ENCODE data around the gene SELENOP. TPM values are rescaled to one million over a fixed set of nuclear protein-coding genes. Genes with fewer than 3 reads are reported as not detected.

The SELENOP gene
- total RNA-seq, 1 experiment from 2014 or later: 5.3 TPM

- H3K27me3 ChIP-seq (ENCODE audit: insufficient read depth, low read depth): no peaks in the 10 kb centered on the region
- no peak for DNase-seq
- H3K27ac ChIP-seq: no peak overlapping the region
- intact Hi-C loops (cut with micrococcal nuclease; ENCODE audit: unreplicated experiment): no loop called here
- no peaks in the 10 kb centered on the region for H3K9me3 ChIP-seq (ENCODE audit: insufficient read depth, low read depth)
- no peak overlapping the region for H3K4me3 ChIP-seq
- no peak for TF ChIP-seq EZH2 (IDR thresholded peaks at IDR 0.05; ENCODE audit: low read depth)
- no peak for TF ChIP-seq CTCF (conservative IDR thresholded peaks at IDR 0.05)
- no peaks in the 10 kb centered on the region for H3K9me2 ChIP-seq (ENCODE audit: insufficient read depth)
- no peaks in the 10 kb centered on the region for H3K4me1 ChIP-seq (replicated peaks; ENCODE audit: insufficient read depth)
- CTCF ChIA-PET: no interaction called here
- no peaks in the 10 kb centered on the region for H3F3A ChIP-seq (ENCODE audit: insufficient read depth, low read depth)
- H3K36me3 ChIP-seq (ENCODE audit: low read depth): no peaks in the 10 kb centered on the region
- no TSS peak for BruUV-seq (replicated peaks)
- H3K4me2 ChIP-seq: no peak overlapping the region
- no peak overlapping the region for H2AFZ ChIP-seq
- POLR2A ChIA-PET (ENCODE audit: unreplicated experiment): no interaction called here
- no peaks in the 10 kb centered on the region for H3K79me2 ChIP-seq (ENCODE audit: low read depth)
- H4K20me1 ChIP-seq (ENCODE audit: insufficient read depth): no peaks in the 10 kb centered on the region
Observed at GRCh38 chr5:42804717-42805339, 6.9 kb downstream of the SELENOP start.

- BruUV-seq (replicated peaks): no TSS peak
- Histone ChIP-seq H3K79me2 (ENCODE audit: low read depth) (no peaks in the 10 kb centered on the region), H2AFZ (no peak overlapping the region), H3K9me2 (ENCODE audit: insufficient read depth) (no peaks in the 10 kb centered on the region), H3F3A (ENCODE audit: insufficient read depth, low read depth) (no peaks in the 10 kb centered on the region), H3K27me3 (ENCODE audit: insufficient read depth, low read depth) (no peaks in the 10 kb centered on the region), H4K20me1 (ENCODE audit: insufficient read depth) (no peaks in the 10 kb centered on the region), H3K4me1 (replicated peaks; ENCODE audit: insufficient read depth) (no peaks in the 10 kb centered on the region), H3K36me3 (ENCODE audit: low read depth) (no peaks in the 10 kb centered on the region), H3K27ac (no peak overlapping the region), H3K4me3 (no peak overlapping the region), H3K9me3 (ENCODE audit: insufficient read depth, low read depth) (no peaks in the 10 kb centered on the region), H3K4me2 (no peak overlapping the region)
- POLR2A ChIA-PET (ENCODE audit: unreplicated experiment): no interaction called here
- intact Hi-C loops (cut with micrococcal nuclease; ENCODE audit: unreplicated experiment): no loop called here
- CTCF ChIA-PET: interaction anchor here (0.6 kb wide), 1 partner anchor 88 kb away, joined by 5 read pairs; no protein-coding TSS in a partner anchor
- DNase-seq: no peak
- no peak for TF ChIP-seq EZH2 (IDR thresholded peaks at IDR 0.05; ENCODE audit: low read depth)
- no peak for TF ChIP-seq CTCF (conservative IDR thresholded peaks at IDR 0.05)
Observed at GRCh38 chr5:42801516-42802166, 10.1 kb downstream of the SELENOP start.

- Histone ChIP-seq H3F3A (ENCODE audit: insufficient read depth, low read depth) (no peaks in the 10 kb centered on the region), H3K27me3 (ENCODE audit: insufficient read depth, low read depth) (no peaks in the 10 kb centered on the region), H3K4me2 (no peak overlapping the region), H2AFZ (no peak overlapping the region), H3K36me3 (ENCODE audit: low read depth) (no peaks in the 10 kb centered on the region), H3K79me2 (ENCODE audit: low read depth) (no peaks in the 10 kb centered on the region), H3K4me3 (no peak overlapping the region), H3K4me1 (replicated peaks; ENCODE audit: insufficient read depth) (no peaks in the 10 kb centered on the region), H4K20me1 (ENCODE audit: insufficient read depth) (no peaks in the 10 kb centered on the region), H3K27ac (no peak overlapping the region), H3K9me2 (ENCODE audit: insufficient read depth) (no peaks in the 10 kb centered on the region), H3K9me3 (ENCODE audit: insufficient read depth, low read depth) (no peaks in the 10 kb centered on the region)
- POLR2A ChIA-PET (ENCODE audit: unreplicated experiment): no interaction called here
- no TSS peak for BruUV-seq (replicated peaks)
- no peak for TF ChIP-seq EZH2 (IDR thresholded peaks at IDR 0.05; ENCODE audit: low read depth)
- no peak for TF ChIP-seq CTCF (conservative IDR thresholded peaks at IDR 0.05)
- DNase-seq: no peak
- intact Hi-C loops (cut with micrococcal nuclease; ENCODE audit: unreplicated experiment): no loop called here
- CTCF ChIA-PET: interaction anchor here (0.6 kb wide), 1 partner anchor 89 kb away, joined by 5 read pairs; no protein-coding TSS in a partner anchor
Observed at GRCh38 chr5:42800748-42801330, 10.9 kb downstream of the SELENOP start.
